KMS-11 (cell line): ENCODE results near the gene SEC14L6.
"Not testable (repeated sequence)": the region's sequence is repeated elsewhere in the genome, so short reads cannot be mapped to it uniquely, and the experiment has no call there.

Experiments
- H2AFZ ChIP-seq: fragments of 200-600 bp; sonication (generic); 2 replicates; pipeline ENCODE4 v1.6.1; 2016; ENCODE audit warnings: antibody characterized with exemption, mixed run types, low read depth
- H3K27ac ChIP-seq: fragments of 200-600 bp; sonication (generic); 2 replicates; pipeline ENCODE4 v1.6.1; 2016; ENCODE audit warnings: mild to moderate bottlenecking, mixed run types
- H3K27me3 ChIP-seq: fragments of 200-600 bp; sonication (generic); 2 replicates; pipeline ENCODE4 v1.6.1; 2017; ENCODE audit warnings: mild to moderate bottlenecking, low read depth, mixed run types, moderate library complexity; ENCODE audit not compliant: insufficient read depth
- H3K36me3 ChIP-seq: fragments of 200-600 bp; sonication (generic); 2 replicates; pipeline ENCODE4 v1.6.1; 2017; ENCODE audit warnings: mild to moderate bottlenecking, mixed run types; ENCODE audit not compliant: insufficient read depth
- H3K4me1 ChIP-seq: fragments of 200-600 bp; sonication (generic); 2 replicates; pipeline ENCODE4 v1.6.1; 2016; ENCODE audit warnings: mild to moderate bottlenecking, low read depth, mixed run types; ENCODE audit not compliant: poor library complexity, severe bottlenecking
- H3K4me2 ChIP-seq: fragments of 200-600 bp; sonication (generic); 2 replicates; pipeline ENCODE4 v1.7.0; 2016; ENCODE audit warnings: mild to moderate bottlenecking, mixed run types
- H3K4me3 ChIP-seq: fragments of 200-600 bp; sonication (generic); IDR thresholded peaks from 2 replicates; pipeline ENCODE4 v1.6.1; 2017; ENCODE audit warnings: low read depth, low read length, mixed read lengths; ENCODE audit not compliant: insufficient read depth
- H3K79me2 ChIP-seq: fragments of 200-600 bp; sonication (generic); 2 replicates; pipeline ENCODE4 v1.6.1; 2016; ENCODE audit warnings: low read depth, mixed run types; ENCODE audit not compliant: insufficient read depth
- H3K9ac ChIP-seq: fragments of 200-600 bp; sonication (generic); 2 replicates; pipeline ENCODE4 v1.6.1; 2016; ENCODE audit warnings: mild to moderate bottlenecking, mixed run types
- H4K20me1 ChIP-seq: fragments of 200-600 bp; sonication (generic); 2 replicates; pipeline ENCODE4 v1.6.1; 2016; ENCODE audit warnings: mild to moderate bottlenecking, mixed run types; ENCODE audit not compliant: insufficient read depth
- TF ChIP-seq, protein P1 (sequence below): fragments of 200-600 bp; sonication (generic); conservative IDR thresholded peaks from 2 replicates; pipeline ENCODE4 v1.6.1; 2017; ENCODE audit warnings: low read depth, mild to moderate bottlenecking, antibody characterized with exemption, low read length, moderate library complexity, mixed read lengths

The SEC14L6 gene

GRCh38 chr22:30556388-30556787, 9.8 kb upstream of the SEC14L6 start:
- no peak overlapping the region for H3K4me3 ChIP-seq
- H4K20me1 ChIP-seq: no peaks in the 10 kb centered on the region
- H3K79me2 ChIP-seq: no peaks in the 10 kb centered on the region
- H3K27ac ChIP-seq: no peak overlapping the region
- TF ChIP-seq, protein P1, sequence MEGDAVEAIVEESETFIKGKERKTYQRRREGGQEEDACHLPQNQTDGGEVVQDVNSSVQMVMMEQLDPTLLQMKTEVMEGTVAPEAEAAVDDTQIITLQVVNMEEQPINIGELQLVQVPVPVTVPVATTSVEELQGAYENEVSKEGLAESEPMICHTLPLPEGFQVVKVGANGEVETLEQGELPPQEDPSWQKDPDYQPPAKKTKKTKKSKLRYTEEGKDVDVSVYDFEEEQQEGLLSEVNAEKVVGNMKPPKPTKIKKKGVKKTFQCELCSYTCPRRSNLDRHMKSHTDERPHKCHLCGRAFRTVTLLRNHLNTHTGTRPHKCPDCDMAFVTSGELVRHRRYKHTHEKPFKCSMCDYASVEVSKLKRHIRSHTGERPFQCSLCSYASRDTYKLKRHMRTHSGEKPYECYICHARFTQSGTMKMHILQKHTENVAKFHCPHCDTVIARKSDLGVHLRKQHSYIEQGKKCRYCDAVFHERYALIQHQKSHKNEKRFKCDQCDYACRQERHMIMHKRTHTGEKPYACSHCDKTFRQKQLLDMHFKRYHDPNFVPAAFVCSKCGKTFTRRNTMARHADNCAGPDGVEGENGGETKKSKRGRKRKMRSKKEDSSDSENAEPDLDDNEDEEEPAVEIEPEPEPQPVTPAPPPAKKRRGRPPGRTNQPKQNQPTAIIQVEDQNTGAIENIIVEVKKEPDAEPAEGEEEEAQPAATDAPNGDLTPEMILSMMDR: no peak
- H3K4me2 ChIP-seq: no peak overlapping the region
- no peak overlapping the region for H3K9ac ChIP-seq
- H2AFZ ChIP-seq: no peak overlapping the region
- H3K27me3 ChIP-seq: no peaks in the 10 kb centered on the region
- no peaks in the 10 kb centered on the region for H3K36me3 ChIP-seq
- no peaks in the 10 kb centered on the region for H3K4me1 ChIP-seq

DNA sequence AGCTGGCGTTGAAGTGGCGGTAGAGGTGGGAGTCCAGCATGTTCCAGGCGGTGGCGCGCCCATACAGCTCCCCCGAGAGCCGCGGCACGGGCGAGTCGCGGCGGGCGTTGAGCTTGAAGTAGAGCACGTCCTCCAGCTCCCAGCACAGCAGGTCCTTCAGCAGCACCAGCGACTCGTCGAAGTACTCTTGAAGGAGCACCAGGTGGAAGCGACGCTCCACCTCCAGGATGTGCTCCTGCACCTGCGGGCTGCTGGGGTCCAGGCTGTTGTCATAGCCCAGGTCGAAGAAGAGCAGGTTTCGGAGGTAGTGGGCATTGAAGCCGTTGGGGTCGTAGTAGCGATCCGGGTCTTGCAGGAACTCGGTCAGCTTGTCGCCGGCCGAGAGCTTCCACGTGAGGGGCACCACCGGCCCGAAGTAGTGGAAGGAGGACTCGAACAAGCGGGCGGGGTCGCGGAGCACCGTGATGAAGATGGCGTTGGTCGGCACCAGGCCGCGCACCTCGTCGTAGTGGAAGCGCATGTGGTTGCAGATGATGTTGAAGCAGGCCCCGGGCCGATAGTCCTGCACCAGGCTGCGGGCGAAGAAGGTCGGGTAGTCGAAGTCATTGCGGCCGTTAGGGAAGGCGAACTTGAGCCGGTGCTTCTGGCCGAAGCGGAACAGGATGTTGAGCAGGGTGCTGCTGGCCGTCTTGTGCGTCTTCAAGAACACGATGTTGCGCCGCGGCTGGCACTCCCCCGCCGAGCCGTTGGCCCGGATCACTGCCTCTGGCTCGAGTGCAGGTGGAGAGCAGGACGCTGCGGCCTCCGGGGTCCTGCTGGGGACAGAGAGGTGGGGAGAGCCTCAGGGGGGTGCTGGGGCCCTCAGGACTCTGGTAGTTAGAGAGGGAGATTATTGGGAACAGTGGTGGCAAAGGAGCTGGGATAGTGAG, 9.0 kb upstream of the SEC14L6 start:
- no peak overlapping the region for H3K4me2 ChIP-seq
- no peak overlapping the region for H3K4me3 ChIP-seq
- H3K27me3 ChIP-seq: no peaks in the 10 kb centered on the region
- TF ChIP-seq, protein P1: no peak
- no peak overlapping the region for H3K9ac ChIP-seq
- H4K20me1 ChIP-seq: no peaks in the 10 kb centered on the region
- H3K36me3 ChIP-seq: no peaks in the 10 kb centered on the region
- no peak overlapping the region for H2AFZ ChIP-seq
- no peak overlapping the region for H3K27ac ChIP-seq
- no peaks in the 10 kb centered on the region for H3K79me2 ChIP-seq
- no peaks in the 10 kb centered on the region for H3K4me1 ChIP-seq

DNA sequence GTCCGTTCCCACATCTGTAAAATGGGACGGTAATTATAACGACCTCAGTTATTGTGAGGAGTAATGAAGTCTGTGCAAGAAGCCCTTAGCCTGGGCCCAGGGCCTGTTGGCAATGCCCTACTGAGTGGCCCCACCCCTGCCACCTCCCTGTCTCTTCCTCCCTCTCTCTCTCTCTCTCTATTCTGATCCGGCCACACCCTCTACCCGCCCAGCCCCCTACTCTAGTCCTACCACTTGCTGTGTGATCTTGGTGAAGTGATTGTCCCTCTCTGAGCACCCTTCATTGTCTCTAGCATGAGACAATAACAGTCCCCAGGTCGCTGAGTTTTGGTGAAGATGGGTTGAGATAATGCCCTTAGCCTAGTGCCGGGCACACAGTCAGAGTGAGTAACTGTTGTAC, 7.4 kb upstream of the SEC14L6 start:
- no peak overlapping the region for H2AFZ ChIP-seq
- no peak overlapping the region for H3K4me3 ChIP-seq
- no peaks in the 10 kb centered on the region for H4K20me1 ChIP-seq
- H3K4me2 ChIP-seq: no peak overlapping the region
- no peaks in the 10 kb centered on the region; the same call in 1 of the 2 replicates for H3K27me3 ChIP-seq
- no peaks in the 10 kb centered on the region for H3K4me1 ChIP-seq
- no peak overlapping the region for H3K27ac ChIP-seq
- TF ChIP-seq, protein P1: no peak
- H3K79me2 ChIP-seq: no peaks in the 10 kb centered on the region
- H3K9ac ChIP-seq: no peak overlapping the region
- no peaks in the 10 kb centered on the region for H3K36me3 ChIP-seq

DNA sequence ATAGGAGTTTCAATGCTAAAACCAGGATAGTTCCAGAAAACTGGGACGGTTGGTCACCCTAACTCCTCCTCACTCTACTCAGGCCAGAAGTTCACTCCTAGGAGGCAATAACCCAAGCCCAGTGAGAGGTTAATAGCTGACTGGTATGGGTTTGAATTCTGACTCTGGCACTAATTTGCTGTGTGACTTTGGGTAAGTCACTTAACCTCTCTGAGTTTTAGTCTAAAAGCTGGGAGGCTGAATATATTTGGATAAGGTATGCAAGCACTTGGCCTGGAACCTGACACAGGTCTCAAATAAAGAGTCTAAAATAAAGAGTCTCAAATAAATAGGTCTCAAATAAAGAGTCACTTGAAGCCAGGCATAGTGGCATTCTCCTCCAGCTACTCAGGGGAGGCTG, 6.2 kb upstream of the SEC14L6 start:
- no peak overlapping the region for H3K9ac ChIP-seq

GRCh38 chr22:30551813-30552212, 5.3 kb upstream of the SEC14L6 start:
- H3K4me1 ChIP-seq, H3K4me3 ChIP-seq, H3K79me2 ChIP-seq, H3K27ac ChIP-seq, H3K4me2 ChIP-seq, H3K36me3 ChIP-seq, H3K27me3 ChIP-seq, H3K9ac ChIP-seq, H4K20me1 ChIP-seq, H2AFZ ChIP-seq: not testable (repeated sequence)

More for the DNA sequence above, 6.2 kb upstream of the SEC14L6 start:
- Histone ChIP-seq H3K27ac (no peak overlapping the region), H4K20me1 (no peaks in the 10 kb centered on the region), H2AFZ (no peak overlapping the region), H3K27me3 (no peaks in the 10 kb centered on the region; the same call in 1 of the 2 replicates), H3K4me2 (no peak overlapping the region), H3K4me3 (no peak overlapping the region), H3K36me3 (no peaks in the 10 kb centered on the region), H3K4me1 (no peaks in the 10 kb centered on the region), H3K79me2 (no peaks in the 10 kb centered on the region)
- TF ChIP-seq, protein P1: no peak
